Activated CD8-positive, alpha-beta T cell treated with anti-CD3 and anti-CD28 coated beads, Interleukin-2, amount 10 ng/mL, durations not matched to agents 7 days and 5 days (primary cell): ENCODE measurements around the gene PRELP. TPM values are rescaled to one million over a fixed set of nuclear protein-coding genes. Genes with fewer than 3 reads are reported as not detected.

Source experiments
- ATAC-seq: fragments of 150-1000 bp; cut with Tn5 transposase; one replicate; pipeline ENCODE4 v1.10.0; 2021; ENCODE audit warnings: moderate library complexity
- CTCF ChIA-PET: fragments of 350-600 bp; sonication (Branson Sonifier 250); formaldehyde crosslinking; loops from one replicate; lab custom pipeline; 2021; ENCODE audit warnings: antibody characterized with exemption; lab: Charles Lee
- POLR2A ChIA-PET: fragments of 350-600 bp; sonication (Branson Sonifier 250); formaldehyde crosslinking; loops from one replicate; lab custom pipeline; 2021; ENCODE audit warnings: antibody characterized with exemption; lab: Charles Lee
- DNase-seq: peaks from one replicate; pipeline ENCODE4 v3.0.0-alpha.2; 2020
- H3K27ac Mint-ChIP-seq: one replicate; pipeline ENCODE4 v1.8.0; 2021; ENCODE audit warnings: mild to moderate bottlenecking, mixed read lengths
- H3K27me3 Mint-ChIP-seq: one replicate; pipeline ENCODE4 v1.8.0; 2021; ENCODE audit warnings: low read depth, mixed read lengths
- H3K36me3 Mint-ChIP-seq: one replicate; pipeline ENCODE4 v1.8.0; 2021; ENCODE audit warnings: low read depth, mixed read lengths
- H3K4me1 Mint-ChIP-seq: one replicate; pipeline ENCODE4 v1.8.0; 2021; ENCODE audit warnings: low read depth, mixed read lengths
- H3K4me3 Mint-ChIP-seq: one replicate; pipeline ENCODE4 v1.8.0; 2021; ENCODE audit warnings: mild to moderate bottlenecking, mixed read lengths
- H3K9me3 Mint-ChIP-seq: one replicate; pipeline ENCODE4 v1.8.0; 2022; ENCODE audit warnings: mixed read lengths; ENCODE audit not compliant: insufficient read depth
- total RNA-seq, 2 experiments: library from RNA; stranded (reverse); gene quantifications; one replicate each; pipeline ENCODE4 v1.2.3, GENCODE V29; 2021

PRELP gene
- total RNA-seq, 2 experiments from 2014 or later, result not detected

GRCh38 chr1:203497269-203497777 is 21.7 kb downstream of the PRELP start:
- Mint-ChIP-seq H3K27me3 (peaks cover 6% of the 10 kb centered on the region), H3K4me3 (no peak overlapping the region), H3K4me1 (no peaks in the 10 kb centered on the region)

GRCh38 chr1:203499643-203500278 is 24.2 kb downstream of the PRELP start:
- H3K4me1 Mint-ChIP-seq, result peaks cover 3% of the 10 kb centered on the region
- no peaks in the 10 kb centered on the region for H3K36me3 Mint-ChIP-seq
- H3K27me3 Mint-ChIP-seq, result peaks cover 5% of the 10 kb centered on the region
- ChIA-PET CTCF (interaction anchor here (0.9 to 1.2 kb wide), 2 partner anchors 12 to 202 kb away, joined by 3 to 4 read pairs; no protein-coding TSS in a partner anchor), POLR2A (no interaction called here)
- no peak for DNase-seq
- H3K9me3 Mint-ChIP-seq, result no peaks in the 10 kb centered on the region
- H3K27ac Mint-ChIP-seq, result no peak overlapping the region
- no peak overlapping the region for H3K4me3 Mint-ChIP-seq
- ATAC-seq, result no peak

More at GRCh38 chr1:203497269-203497777, 21.7 kb downstream of the PRELP start:
- no peaks in the 10 kb centered on the region for H3K36me3 Mint-ChIP-seq
- H3K9me3 Mint-ChIP-seq, result no peaks in the 10 kb centered on the region
- no peak for ATAC-seq
- H3K27ac Mint-ChIP-seq, result no peak overlapping the region
- ChIA-PET POLR2A (interaction anchor here (0.6 kb wide), 1 partner anchor 484 kb away, joined by 5 read pairs; no protein-coding TSS in a partner anchor), CTCF (interaction anchor here (0.5 to 1.8 kb wide), 2 partner anchors 9 to 475 kb away, joined by 4 to 12 read pairs; no protein-coding TSS in a partner anchor)
- no peak for DNase-seq

- ChIA-PET POLR2A (no interaction called here), CTCF (no interaction called here)
- no peak for ATAC-seq
- DNase-seq, result no peak
- no peak overlapping the region for H3K27ac Mint-ChIP-seq
- no peaks in the 10 kb centered on the region for H3K36me3 Mint-ChIP-seq
- peaks cover 6% of the 10 kb centered on the region for H3K4me1 Mint-ChIP-seq
- H3K4me3 Mint-ChIP-seq, result no peak overlapping the region
- H3K9me3 Mint-ChIP-seq, result no peaks in the 10 kb centered on the region
- peaks cover 5% of the 10 kb centered on the region for H3K27me3 Mint-ChIP-seq
Measured at GRCh38 chr1:203500279-203500678, 24.7 kb downstream of the PRELP start.

GRCh38 chr1:203503836-203504235 is 28.2 kb downstream of the PRELP start:
- POLR2A ChIA-PET, result interaction anchor here (0.7 kb wide), 2 partner anchors 179 to 230 kb away, joined by 3 to 4 read pairs; no protein-coding TSS in a partner anchor
- ATAC-seq, result no peak
- Mint-ChIP-seq H3K9me3 (no peaks in the 10 kb centered on the region), H3K27ac (no peak overlapping the region), H3K36me3 (no peaks in the 10 kb centered on the region), H3K4me1 (peaks cover 6% of the 10 kb centered on the region), H3K4me3 (no peak overlapping the region), H3K27me3 (peaks cover 5% of the 10 kb centered on the region)
- no peak for DNase-seq
- CTCF ChIA-PET, result interaction anchor here (0.7 to 8.6 kb wide), 31 partner anchors 10 to 625 kb away, joined by 3 to 124 read pairs (median 4); partner anchors contain the start of genes ATP2B4, LAX1 and OPTC

- ChIA-PET POLR2A (interaction anchor here (0.6 to 1.1 kb wide), 4 partner anchors 178 to 261 kb away, joined by 3 to 4 read pairs (median 3); partner anchors contain the start of gene LAX1), CTCF (interaction anchor here (0.6 to 8.6 kb wide), 38 partner anchors 10 to 624 kb away, joined by 3 to 124 read pairs (median 4); partner anchors contain the start of genes ATP2B4, LAX1 and OPTC)
- DNase-seq (peak; percentile 85), ATAC-seq (peak; percentile 83)
- Mint-ChIP-seq H3K9me3 (no peaks in the 10 kb centered on the region), H3K27ac (no peak overlapping the region), H3K27me3 (peaks cover 5% of the 10 kb centered on the region), H3K36me3 (no peaks in the 10 kb centered on the region), H3K4me1 (peaks cover 6% of the 10 kb centered on the region), H3K4me3 (no peak overlapping the region)
Measured at GRCh38 chr1:203504400-203505250, 29.0 kb downstream of the PRELP start.

- Mint-ChIP-seq H3K27me3 (peaks cover 5% of the 10 kb centered on the region), H3K36me3 (no peaks in the 10 kb centered on the region), H3K4me1 (peaks cover 6% of the 10 kb centered on the region), H3K27ac (peak overlapping the region; percentile 5), H3K9me3 (no peaks in the 10 kb centered on the region), H3K4me3 (no peak overlapping the region)
- ATAC-seq, result no peak
- no peak for DNase-seq
- POLR2A ChIA-PET, result interaction anchor here (0.6 to 1.1 kb wide), 2 partner anchors 196 to 260 kb away, joined by 3 read pairs; partner anchors contain the start of gene LAX1
- CTCF ChIA-PET, result interaction anchor here (0.7 to 8.6 kb wide), 14 partner anchors 18 to 259 kb away, joined by 3 to 124 read pairs (median 6); partner anchors contain the start of genes ATP2B4 and LAX1
Measured at GRCh38 chr1:203505526-203506204, 30.1 kb downstream of the PRELP start.

- no peak overlapping the region for H3K4me3 Mint-ChIP-seq
- DNase-seq (no peak), ATAC-seq (no peak)
- no peak overlapping the region for H3K27ac Mint-ChIP-seq
- H3K4me1 Mint-ChIP-seq, result peaks cover 6% of the 10 kb centered on the region
- H3K27me3 Mint-ChIP-seq, result peaks cover 5% of the 10 kb centered on the region
- POLR2A ChIA-PET, result interaction anchor here (0.6 to 1.0 kb wide), 3 partner anchors 59 to 140 kb away, joined by 3 to 5 read pairs (median 3); no protein-coding TSS in a partner anchor
- no peaks in the 10 kb centered on the region for H3K36me3 Mint-ChIP-seq
- CTCF ChIA-PET, result interaction anchor here (1.1 to 8.6 kb wide), 4 partner anchors 19 to 622 kb away, joined by 3 to 124 read pairs (median 5); no protein-coding TSS in a partner anchor
- H3K9me3 Mint-ChIP-seq, result no peaks in the 10 kb centered on the region
Measured at GRCh38 chr1:203506858-203507626, 31.4 kb downstream of the PRELP start.

GRCh38 chr1:203507759-203508158 is 32.2 kb downstream of the PRELP start:
- ATAC-seq, result no peak
- DNase-seq, result no peak
- CTCF ChIA-PET, result interaction anchor here (1.1 to 8.6 kb wide), 6 partner anchors 20 to 621 kb away, joined by 3 to 124 read pairs (median 5); partner anchors contain the start of gene ATP2B4
- H3K27ac Mint-ChIP-seq, result no peak overlapping the region
- peaks cover 11% of the 10 kb centered on the region for H3K4me1 Mint-ChIP-seq
- no peak overlapping the region for H3K4me3 Mint-ChIP-seq
- POLR2A ChIA-PET, result interaction anchor here (1.0 kb wide), 1 partner anchor 118 kb away, joined by 5 read pairs; no protein-coding TSS in a partner anchor
- H3K9me3 Mint-ChIP-seq, result no peaks in the 10 kb centered on the region
- no peaks in the 10 kb centered on the region for H3K36me3 Mint-ChIP-seq
- peaks cover 4% of the 10 kb centered on the region for H3K27me3 Mint-ChIP-seq

GRCh38 chr1:203508463-203509073 is 33.0 kb downstream of the PRELP start:
- H3K27me3 Mint-ChIP-seq, result peaks cover 3% of the 10 kb centered on the region
- H3K36me3 Mint-ChIP-seq, result no peaks in the 10 kb centered on the region
- POLR2A ChIA-PET, result interaction anchor here (1.0 kb wide), 1 partner anchor 117 kb away, joined by 5 read pairs; no protein-coding TSS in a partner anchor
- H3K9me3 Mint-ChIP-seq, result no peaks in the 10 kb centered on the region
- CTCF ChIA-PET, result interaction anchor here (0.9 to 8.6 kb wide), 5 partner anchors 21 to 654 kb away, joined by 3 to 124 read pairs (median 5); partner anchors contain the start of gene ATP2B4
- H3K4me1 Mint-ChIP-seq, result peaks cover 19% of the 10 kb centered on the region
- no peak overlapping the region for H3K4me3 Mint-ChIP-seq
- ATAC-seq (no peak), DNase-seq (no peak)
- peak overlapping the region; percentile 7 for H3K27ac Mint-ChIP-seq

GRCh38 chr1:203509135-203509534 is 33.5 kb downstream of the PRELP start:
- ChIA-PET POLR2A (no interaction called here), CTCF (interaction anchor here (0.9 to 8.6 kb wide), 4 partner anchors 117 to 653 kb away, joined by 3 to 124 read pairs (median 4); partner anchors contain the start of gene ATP2B4)
- no peak overlapping the region for H3K4me3 Mint-ChIP-seq
- H3K36me3 Mint-ChIP-seq, result no peaks in the 10 kb centered on the region
- no peak overlapping the region for H3K27ac Mint-ChIP-seq
- peaks cover 22% of the 10 kb centered on the region for H3K4me1 Mint-ChIP-seq
- no peaks in the 10 kb centered on the region for H3K27me3 Mint-ChIP-seq
- ATAC-seq (no peak), DNase-seq (no peak)
- no peaks in the 10 kb centered on the region for H3K9me3 Mint-ChIP-seq
